Measurements from ENCODE around the gene GC.
"Not testable (repeated sequence)": the region's sequence is repeated elsewhere in the genome, so short reads cannot be mapped to it uniquely, and the experiment has no call there.

GC gene

GRCh38 chr4:71772592-71772991 lies 11.3 kb downstream of the GC start:
- DNase-seq = peak; percentile 14
- in situ Hi-C loops (cut with HindIII; ENCODE audit: low pct_ligation_motif_present, low pct_unique_long_range_greater_than_20kb, low sequenced_read_pairs) = no loop called here

GRCh38 chr4:71771613-71772012 lies 12.3 kb downstream of the GC start:
- in situ Hi-C loops (cut with HindIII; ENCODE audit: low pct_ligation_motif_present, low pct_unique_long_range_greater_than_20kb, low sequenced_read_pairs) = no loop called here
- no peak for DNase-seq

- in situ Hi-C loops (cut with HindIII; ENCODE audit: low pct_ligation_motif_present, low pct_unique_long_range_greater_than_20kb, low sequenced_read_pairs) = no loop called here
- DNase-seq = no peak
Measured at GRCh38 chr4:71769434-71769833, 14.4 kb downstream of the GC start.

- DNase-seq = no peak
- in situ Hi-C loops (cut with HindIII; ENCODE audit: low pct_ligation_motif_present, low pct_unique_long_range_greater_than_20kb, low sequenced_read_pairs) = no loop called here
Measured at GRCh38 chr4:71768123-71768522, 15.8 kb downstream of the GC start.

GRCh38 chr4:71765821-71766383 lies 18.0 kb downstream of the GC start:
- in situ Hi-C loops (cut with HindIII; ENCODE audit: low pct_ligation_motif_present, low pct_unique_long_range_greater_than_20kb, low sequenced_read_pairs) = no loop called here

GRCh38 chr4:71765350-71765749 lies 18.5 kb downstream of the GC start:
- DNase-seq = peak; percentile 63
- in situ Hi-C loops (cut with HindIII; ENCODE audit: low pct_ligation_motif_present, low pct_unique_long_range_greater_than_20kb, low sequenced_read_pairs) = no loop called here

More at GRCh38 chr4:71765821-71766383, 18.0 kb downstream of the GC start:
- DNase-seq = no peak

GRCh38 chr4:71752383-71753042 lies 31.4 kb downstream of the GC start:
- in situ Hi-C loops (cut with HindIII; ENCODE audit: low pct_ligation_motif_present, low pct_unique_long_range_greater_than_20kb, low sequenced_read_pairs) = no loop called here
- DNase-seq = no peak

GRCh38 chr4:71749008-71749594 lies 34.8 kb downstream of the GC start:
- DNase-seq = no peak
- in situ Hi-C loops (cut with HindIII; ENCODE audit: low pct_ligation_motif_present, low pct_unique_long_range_greater_than_20kb, low sequenced_read_pairs) = no loop called here

- no peak for DNase-seq
- in situ Hi-C loops (cut with HindIII; ENCODE audit: low pct_ligation_motif_present, low pct_unique_long_range_greater_than_20kb, low sequenced_read_pairs) = no loop called here
Measured at GRCh38 chr4:71746379-71746778, 37.5 kb downstream of the GC start.

- in situ Hi-C loops (cut with HindIII; ENCODE audit: low pct_ligation_motif_present, low pct_unique_long_range_greater_than_20kb, low sequenced_read_pairs); DNase-seq: not testable (repeated sequence)
Measured at GRCh38 chr4:71738782-71739181, 45.1 kb downstream of the GC start.

- peak; percentile 63 for DNase-seq
- in situ Hi-C loops (cut with HindIII; ENCODE audit: low pct_ligation_motif_present, low pct_unique_long_range_greater_than_20kb, low sequenced_read_pairs) = no loop called here
Measured at GRCh38 chr4:71732706-71733105, 51.2 kb downstream of the GC start.

GRCh38 chr4:71732066-71732465 lies 51.8 kb downstream of the GC start:
- DNase-seq = no peak
- in situ Hi-C loops (cut with HindIII; ENCODE audit: low pct_ligation_motif_present, low pct_unique_long_range_greater_than_20kb, low sequenced_read_pairs) = no loop called here

- no peak for DNase-seq
- in situ Hi-C loops (cut with HindIII; ENCODE audit: low pct_ligation_motif_present, low pct_unique_long_range_greater_than_20kb, low sequenced_read_pairs) = no loop called here
Measured at GRCh38 chr4:71729856-71730255, 54.0 kb downstream of the GC start.

GRCh38 chr4:71713611-71714203 lies 70.2 kb downstream of the GC start:
- in situ Hi-C loops (cut with HindIII; ENCODE audit: low pct_ligation_motif_present, low pct_unique_long_range_greater_than_20kb, low sequenced_read_pairs) = no loop called here
- peak; percentile 54 for DNase-seq

GRCh38 chr4:71711985-71712348 lies 71.9 kb downstream of the GC start:
- no peak for DNase-seq
- in situ Hi-C loops (cut with HindIII; ENCODE audit: low pct_ligation_motif_present, low pct_unique_long_range_greater_than_20kb, low sequenced_read_pairs) = no loop called here

GRCh38 chr4:71711044-71711984 lies 72.6 kb downstream of the GC start:
- no peak for DNase-seq
- in situ Hi-C loops (cut with HindIII; ENCODE audit: low pct_ligation_motif_present, low pct_unique_long_range_greater_than_20kb, low sequenced_read_pairs) = no loop called here

GRCh38 chr4:71709961-71710360 lies 73.9 kb downstream of the GC start:
- DNase-seq = peak; percentile 29

GRCh38 chr4:71698141-71698540 lies 85.7 kb downstream of the GC start:
- in situ Hi-C loops (cut with HindIII; ENCODE audit: low pct_ligation_motif_present, low pct_unique_long_range_greater_than_20kb, low sequenced_read_pairs) = no loop called here

More at GRCh38 chr4:71709961-71710360, 73.9 kb downstream of the GC start:
- in situ Hi-C loops (cut with HindIII; ENCODE audit: low pct_ligation_motif_present, low pct_unique_long_range_greater_than_20kb, low sequenced_read_pairs) = no loop called here

GRCh38 chr4:71697031-71697430 lies 86.8 kb downstream of the GC start:
- in situ Hi-C loops (cut with HindIII; ENCODE audit: low pct_ligation_motif_present, low pct_unique_long_range_greater_than_20kb, low sequenced_read_pairs) = no loop called here
- no peak for DNase-seq

More at GRCh38 chr4:71698141-71698540, 85.7 kb downstream of the GC start:
- no peak for DNase-seq
